ENCODE data around the gene OR4D2.

The OR4D2 gene

GRCh38 chr17:58156839-58157803, 9.7 kb upstream of the OR4D2 start:
- no peak for TF ChIP-seq ZNF274 (IDR thresholded peaks at IDR 0.05; ENCODE audit: low read depth, low read length)
- H3K4me3 ChIP-seq (ENCODE audit: low read length) = no peak overlapping the region; the same call in 1 of the 2 replicates

GRCh38 chr17:58158181-58158580, 8.6 kb upstream of the OR4D2 start:
- H3K4me3 ChIP-seq (ENCODE audit: low read length) = no peak overlapping the region
- TF ChIP-seq ZNF274 (IDR thresholded peaks at IDR 0.05; ENCODE audit: low read depth, low read length) = no peak

- no peak overlapping the region for H3K4me3 ChIP-seq (ENCODE audit: low read length)
- TF ChIP-seq ZNF274 (IDR thresholded peaks at IDR 0.05; ENCODE audit: low read depth, low read length) = no peak
Measured at GRCh38 chr17:58161566-58161965, 5.2 kb upstream of the OR4D2 start.

- TF ChIP-seq ZNF274 (IDR thresholded peaks at IDR 0.05; ENCODE audit: low read depth, low read length) = no peak
- no peak overlapping the region for H3K4me3 ChIP-seq (ENCODE audit: low read length)
Measured at GRCh38 chr17:58165981-58166380, 801 bp upstream of the OR4D2 start.

- TF ChIP-seq ZNF274 (IDR thresholded peaks at IDR 0.05; ENCODE audit: low read depth, low read length) = no peak
- H3K4me3 ChIP-seq (ENCODE audit: low read length) = no peak overlapping the region
Measured at GRCh38 chr17:58170622-58171021, 3.8 kb downstream of the OR4D2 start.

- no peak overlapping the region for H3K4me3 ChIP-seq (ENCODE audit: low read length)
- no peak for TF ChIP-seq ZNF274 (IDR thresholded peaks at IDR 0.05; ENCODE audit: low read depth, low read length)
Measured at GRCh38 chr17:58172369-58173071, 5.7 kb downstream of the OR4D2 start.

- TF ChIP-seq ZNF274 (IDR thresholded peaks at IDR 0.05; ENCODE audit: low read depth, low read length) = no peak
Measured at GRCh38 chr17:58174871-58175270, 8.1 kb downstream of the OR4D2 start.

GRCh38 chr17:58176200-58176599, 9.4 kb downstream of the OR4D2 start:
- no peak overlapping the region for H3K4me3 ChIP-seq (ENCODE audit: low read length)
- TF ChIP-seq ZNF274 (IDR thresholded peaks at IDR 0.05; ENCODE audit: low read depth, low read length) = no peak

More at GRCh38 chr17:58174871-58175270, 8.1 kb downstream of the OR4D2 start:
- no peak overlapping the region for H3K4me3 ChIP-seq (ENCODE audit: low read length)

- no peak for TF ChIP-seq ZNF274 (IDR thresholded peaks at IDR 0.05; ENCODE audit: low read depth, low read length)
- no peak overlapping the region for H3K4me3 ChIP-seq (ENCODE audit: low read length)
Measured at GRCh38 chr17:58181796-58182195, 15.0 kb downstream of the OR4D2 start.

- TF ChIP-seq ZNF274 (IDR thresholded peaks at IDR 0.05; ENCODE audit: low read depth, low read length) = no peak
- no peak overlapping the region for H3K4me3 ChIP-seq (ENCODE audit: low read length)
Measured at GRCh38 chr17:58183514-58183913, 16.7 kb downstream of the OR4D2 start.

- H3K4me3 ChIP-seq (ENCODE audit: low read length) = no peak overlapping the region
- TF ChIP-seq ZNF274 (IDR thresholded peaks at IDR 0.05; ENCODE audit: low read depth, low read length) = no peak
Measured at GRCh38 chr17:58184308-58184985, 17.7 kb downstream of the OR4D2 start.

GRCh38 chr17:58184986-58185761, 18.4 kb downstream of the OR4D2 start:
- H3K4me3 ChIP-seq (ENCODE audit: low read length) = no peak overlapping the region
- no peak for TF ChIP-seq ZNF274 (IDR thresholded peaks at IDR 0.05; ENCODE audit: low read depth, low read length)

- H3K4me3 ChIP-seq (ENCODE audit: low read length) = no peak overlapping the region
- no peak for TF ChIP-seq ZNF274 (IDR thresholded peaks at IDR 0.05; ENCODE audit: low read depth, low read length)
Measured at GRCh38 chr17:58186591-58186990, 19.8 kb downstream of the OR4D2 start.

GRCh38 chr17:58187063-58187462, 20.3 kb downstream of the OR4D2 start:
- no peak overlapping the region for H3K4me3 ChIP-seq (ENCODE audit: low read length)
- TF ChIP-seq ZNF274 (IDR thresholded peaks at IDR 0.05; ENCODE audit: low read depth, low read length) = no peak
